ENCODE data around the gene SLC6A1. TPM values are rescaled to one million over a fixed set of nuclear protein-coding genes. Genes with fewer than 3 reads are reported as not detected.

The SLC6A1 gene
- total RNA-seq, 1 experiment from 2014 or later = not detected

DNA sequence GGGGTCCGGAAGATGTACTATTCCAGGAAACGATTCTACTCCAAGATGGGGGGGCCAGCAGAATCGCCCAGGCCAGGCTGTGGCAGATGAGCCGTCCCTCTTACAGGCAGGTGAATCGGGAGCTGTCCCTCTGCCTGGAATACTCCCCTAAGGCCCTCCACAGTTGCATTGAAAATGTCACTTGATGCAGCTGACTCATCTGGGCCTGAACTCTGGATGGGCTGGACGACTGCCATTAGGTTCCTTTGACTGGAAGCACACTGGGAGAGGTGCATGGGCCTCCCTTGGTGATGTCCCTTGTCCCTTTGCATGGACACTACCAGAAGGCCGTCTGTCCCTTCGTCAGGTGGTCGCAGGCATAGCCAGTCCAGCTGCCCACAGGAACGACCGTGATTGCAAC is 92.1 kb downstream of the SLC6A1 start:
- Mint-ChIP-seq H3K27ac (ENCODE audit: unreplicated experiment) (no peak overlapping the region), H3K4me1 (ENCODE audit: low read depth, unreplicated experiment) (no peaks in the 10 kb centered on the region), H3K27me3 (ENCODE audit: unreplicated experiment) (peaks cover 49% of the 10 kb centered on the region), H3K9me3 (ENCODE audit: low read depth, unreplicated experiment) (no peaks in the 10 kb centered on the region), H3K4me3 (ENCODE audit: low read depth, unreplicated experiment) (no peak overlapping the region), H3K36me3 (ENCODE audit: insufficient read depth, unreplicated experiment) (no peaks in the 10 kb centered on the region)
- no peak for DNase-seq
- intact Hi-C loops (cut with micrococcal nuclease; ENCODE audit: unreplicated experiment) = no loop called here
- no peak for TF ChIP-seq CTCF (IDR thresholded peaks at IDR 0.05; ENCODE audit: unreplicated experiment)
- BruUV-seq (replicated peaks) = no TSS peak
- CTCF ChIA-PET = no interaction called here

- DNase-seq = no peak
- H3K27ac Mint-ChIP-seq (ENCODE audit: unreplicated experiment) = no peak overlapping the region
- no peak overlapping the region for H3K4me3 Mint-ChIP-seq (ENCODE audit: low read depth, unreplicated experiment)
- H3K36me3 Mint-ChIP-seq (ENCODE audit: insufficient read depth, unreplicated experiment) = no peaks in the 10 kb centered on the region
- no peak for TF ChIP-seq CTCF (IDR thresholded peaks at IDR 0.05; ENCODE audit: unreplicated experiment)
- no peaks in the 10 kb centered on the region for H3K4me1 Mint-ChIP-seq (ENCODE audit: low read depth, unreplicated experiment)
- CTCF ChIA-PET = interaction anchor here (0.6 kb wide), 1 partner anchor 144 kb away, joined by 3 read pairs; no protein-coding TSS in a partner anchor
- intact Hi-C loops (cut with micrococcal nuclease; ENCODE audit: unreplicated experiment) = no loop called here
- H3K27me3 Mint-ChIP-seq (ENCODE audit: unreplicated experiment) = peaks cover 50% of the 10 kb centered on the region
- no TSS peak for BruUV-seq (replicated peaks)
- no peaks in the 10 kb centered on the region for H3K9me3 Mint-ChIP-seq (ENCODE audit: low read depth, unreplicated experiment)
Observed at GRCh38 chr3:11085093-11085840, 92.7 kb downstream of the SLC6A1 start.

- BruUV-seq (replicated peaks) = no TSS peak
- intact Hi-C loops (cut with micrococcal nuclease; ENCODE audit: unreplicated experiment) = no loop called here
- Mint-ChIP-seq H3K27ac (ENCODE audit: unreplicated experiment) (no peak overlapping the region), H3K27me3 (ENCODE audit: unreplicated experiment) (peaks cover 34% of the 10 kb centered on the region), H3K9me3 (ENCODE audit: low read depth, unreplicated experiment) (no peaks in the 10 kb centered on the region), H3K4me3 (ENCODE audit: low read depth, unreplicated experiment) (no peak overlapping the region), H3K4me1 (ENCODE audit: low read depth, unreplicated experiment) (no peaks in the 10 kb centered on the region), H3K36me3 (ENCODE audit: insufficient read depth, unreplicated experiment) (no peaks in the 10 kb centered on the region)
- TF ChIP-seq CTCF (IDR thresholded peaks at IDR 0.05; ENCODE audit: unreplicated experiment) = no peak
- CTCF ChIA-PET = no interaction called here
- DNase-seq = no peak
Observed at GRCh38 chr3:11086856-11087255, 94.3 kb downstream of the SLC6A1 start.

- TF ChIP-seq CTCF (IDR thresholded peaks at IDR 0.05; ENCODE audit: unreplicated experiment) = no peak
- H3K4me3 Mint-ChIP-seq (ENCODE audit: low read depth, unreplicated experiment) = no peak overlapping the region
- CTCF ChIA-PET = no interaction called here
Observed at GRCh38 chr3:11088066-11088465, 95.5 kb downstream of the SLC6A1 start.

More at GRCh38 chr3:11088066-11088465, 95.5 kb downstream of the SLC6A1 start:
- H3K36me3 Mint-ChIP-seq (ENCODE audit: insufficient read depth, unreplicated experiment) = no peaks in the 10 kb centered on the region
- H3K4me1 Mint-ChIP-seq (ENCODE audit: low read depth, unreplicated experiment) = no peaks in the 10 kb centered on the region
- no TSS peak for BruUV-seq (replicated peaks)
- peaks cover 29% of the 10 kb centered on the region for H3K27me3 Mint-ChIP-seq (ENCODE audit: unreplicated experiment)
- DNase-seq = no peak
- H3K9me3 Mint-ChIP-seq (ENCODE audit: low read depth, unreplicated experiment) = no peaks in the 10 kb centered on the region
- no peak overlapping the region for H3K27ac Mint-ChIP-seq (ENCODE audit: unreplicated experiment)
- intact Hi-C loops (cut with micrococcal nuclease; ENCODE audit: unreplicated experiment) = no loop called here

Measured in Calu3 (cell line).